HAP-1 (cell line): Measurements from ENCODE around the gene SPP1.
A peak's percentile ranks its signal among the peaks of the same experiment; 100 is the strongest.

Experiments
- DNase-seq, 2 experiments: peaks; one replicate each; pipeline ENCODE4 v3.0.0-alpha.2; 2016 to 2020; ENCODE audit warnings: low spot score in 2 of 2
- H3K27me3 ChIP-seq: fragments of 250-450 bp; sonication (Bioruptor Pico); 2 replicates; pipeline ENCODE4 v1.5.1; 2020; ENCODE audit warnings: low read depth, mild to moderate bottlenecking, moderate library complexity
- H3K36me3 ChIP-seq: fragments of 250-450 bp; sonication (Bioruptor Pico); replicated peaks from 2 replicates; pipeline ENCODE4 v1.5.1; 2020; ENCODE audit warnings: mild to moderate bottlenecking
- H3K4me1 ChIP-seq: fragments of 250-450 bp; sonication (Bioruptor Pico); 2 replicates; pipeline ENCODE4 v1.5.1; 2020; ENCODE audit warnings: mild to moderate bottlenecking
- H3K4me3 ChIP-seq: fragments of 250-450 bp; sonication (Bioruptor Pico); 2 replicates; pipeline ENCODE4 v1.5.1; 2020; ENCODE audit warnings: mild to moderate bottlenecking, moderate library complexity
- H3K9me3 ChIP-seq: fragments of 250-450 bp; sonication (Bioruptor Pico); 2 replicates; pipeline ENCODE4 v1.5.1; 2020; ENCODE audit warnings: mild to moderate bottlenecking, moderate library complexity
- in situ Hi-C: fragments of 300-500 bp; cut with MboI; formaldehyde crosslinking; loops from 3 replicates; pipeline ENCODE4 v1.14.3; 2020; ENCODE audit warnings: low sequenced_read_pairs, inconsistent platforms, mixed read lengths

SPP1 gene

DNA sequence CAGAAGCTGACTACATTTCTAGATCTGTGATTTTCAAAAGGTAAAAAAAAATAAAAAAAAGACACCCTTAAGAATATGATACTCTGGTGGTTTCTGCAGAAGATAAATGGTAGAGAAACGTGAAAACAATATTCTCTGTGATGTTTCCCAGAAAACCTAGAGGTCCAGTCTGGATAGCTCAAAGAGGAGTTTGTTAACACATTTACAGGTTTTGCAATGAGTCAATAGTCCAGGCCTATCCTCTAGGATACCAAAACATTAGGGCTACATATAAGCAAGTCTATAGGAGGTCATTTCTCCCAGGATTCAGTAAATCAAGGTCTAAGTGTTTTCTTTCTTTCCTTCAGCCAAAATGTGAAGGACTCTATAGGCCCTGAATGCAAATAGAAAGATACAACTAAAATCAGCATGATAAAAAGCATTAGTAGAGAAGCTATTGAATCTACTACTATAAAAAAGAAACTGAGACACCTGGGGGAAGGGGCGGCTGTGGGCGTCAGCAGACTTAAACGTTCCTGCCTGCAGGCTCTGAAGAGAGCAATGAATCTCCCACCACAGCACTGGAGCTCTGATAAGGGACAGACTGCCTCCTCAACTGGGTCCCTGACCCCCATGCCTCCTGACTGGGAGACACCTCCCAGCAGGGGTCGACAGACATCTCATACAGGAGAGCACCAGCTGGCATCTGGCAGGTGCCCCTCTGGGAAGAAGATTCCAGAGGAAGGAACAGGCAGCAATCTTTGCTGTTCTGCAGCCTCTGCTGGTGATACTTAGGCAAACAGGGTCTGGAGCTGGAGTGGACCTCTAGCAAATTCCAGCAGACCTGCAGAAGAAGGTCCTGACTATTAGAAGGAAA, 33.7 kb upstream of the SPP1 start:
- Histone ChIP-seq H3K9me3 (no peaks in the 10 kb centered on the region; the same call in 1 of the 2 replicates), H3K4me3 (no peak overlapping the region), H3K36me3 (no peaks in the 10 kb centered on the region), H3K4me1 (peaks cover 11% of the 10 kb centered on the region), H3K27me3 (peaks cover 58% of the 10 kb centered on the region)
- DNase-seq: peak in 1 of 2 experiments; percentile 33
- in situ Hi-C loops: no loop called here

DNA sequence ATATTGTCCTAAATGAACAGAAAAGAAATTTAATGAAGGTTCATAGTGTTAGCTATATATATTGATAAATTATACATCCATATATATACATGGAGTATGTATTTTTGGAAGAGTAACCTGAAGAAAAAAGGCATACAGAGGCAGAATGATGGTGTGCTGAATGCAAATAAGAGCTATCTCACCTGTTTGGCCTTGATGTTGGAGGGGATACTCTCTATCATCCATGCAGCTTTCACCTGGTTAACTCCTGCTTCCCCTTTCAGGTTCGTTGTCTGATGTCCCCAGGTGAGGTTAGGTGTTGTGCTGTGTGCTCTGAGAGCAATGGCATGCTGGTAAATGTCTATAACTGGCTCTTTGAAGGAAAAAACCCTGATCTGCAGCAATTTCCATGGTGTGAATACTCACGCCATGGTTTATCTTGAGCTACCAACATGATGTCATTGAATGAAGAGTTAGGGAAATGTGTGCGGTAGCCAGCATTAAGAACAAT, 31.8 kb upstream of the SPP1 start:
- no peaks in the 10 kb centered on the region for H3K36me3 ChIP-seq
- DNase-seq: no peak
- H3K27me3 ChIP-seq: peaks cover 49% of the 10 kb centered on the region
- H3K9me3 ChIP-seq: no peaks in the 10 kb centered on the region
- H3K4me3 ChIP-seq: no peak overlapping the region
- H3K4me1 ChIP-seq: peaks cover 11% of the 10 kb centered on the region
- in situ Hi-C loops: no loop called here

DNA sequence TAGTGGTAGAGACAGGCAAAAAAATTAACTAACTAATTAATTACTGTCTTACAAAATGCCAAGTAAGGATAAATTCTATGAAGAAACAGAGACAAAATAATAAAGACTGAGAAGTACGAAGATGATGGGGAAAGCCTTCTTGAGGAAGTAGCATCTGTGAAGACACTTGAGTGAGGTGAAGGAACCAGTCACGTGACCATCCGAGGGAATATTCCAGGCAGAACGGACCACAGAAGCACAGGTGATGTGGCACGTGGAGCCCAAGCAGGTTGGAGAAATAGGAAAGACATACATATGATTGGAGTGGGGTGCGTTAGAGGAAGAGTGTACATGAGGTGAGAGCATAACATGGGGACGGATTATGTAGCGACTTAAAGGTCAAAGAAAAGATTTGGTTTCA, 30.5 kb upstream of the SPP1 start:
- Histone ChIP-seq H3K4me1 (peaks cover 8% of the 10 kb centered on the region), H3K4me3 (no peak overlapping the region), H3K36me3 (no peaks in the 10 kb centered on the region), H3K27me3 (peaks cover 45% of the 10 kb centered on the region), H3K9me3 (no peaks in the 10 kb centered on the region)
- in situ Hi-C loops: no loop called here
- DNase-seq: no peak

DNA sequence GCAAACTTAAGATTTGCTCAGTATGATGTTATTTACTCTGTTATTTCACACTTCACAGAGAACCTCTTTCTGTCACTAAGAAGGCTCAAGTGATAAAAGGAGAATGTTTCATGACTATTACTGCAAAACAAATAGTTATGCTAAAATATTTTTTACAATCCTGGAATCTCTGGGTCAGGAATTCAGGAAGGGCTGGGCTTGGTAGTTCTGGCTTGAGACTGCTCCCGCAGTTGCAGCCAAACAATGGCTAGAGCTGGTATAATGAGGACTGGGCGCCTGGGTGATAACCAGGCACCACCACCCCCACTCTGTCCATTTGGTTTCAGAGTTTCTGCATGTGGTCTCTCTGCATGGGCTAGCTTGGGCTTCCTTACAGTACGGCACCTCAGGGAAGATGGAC, 28.7 kb upstream of the SPP1 start:
- in situ Hi-C loops: no loop called here
- Histone ChIP-seq H3K4me1 (peaks cover 7% of the 10 kb centered on the region), H3K27me3 (peaks cover 35% of the 10 kb centered on the region), H3K4me3 (no peak overlapping the region), H3K9me3 (no peaks in the 10 kb centered on the region), H3K36me3 (no peaks in the 10 kb centered on the region)
- DNase-seq: no peak

DNA sequence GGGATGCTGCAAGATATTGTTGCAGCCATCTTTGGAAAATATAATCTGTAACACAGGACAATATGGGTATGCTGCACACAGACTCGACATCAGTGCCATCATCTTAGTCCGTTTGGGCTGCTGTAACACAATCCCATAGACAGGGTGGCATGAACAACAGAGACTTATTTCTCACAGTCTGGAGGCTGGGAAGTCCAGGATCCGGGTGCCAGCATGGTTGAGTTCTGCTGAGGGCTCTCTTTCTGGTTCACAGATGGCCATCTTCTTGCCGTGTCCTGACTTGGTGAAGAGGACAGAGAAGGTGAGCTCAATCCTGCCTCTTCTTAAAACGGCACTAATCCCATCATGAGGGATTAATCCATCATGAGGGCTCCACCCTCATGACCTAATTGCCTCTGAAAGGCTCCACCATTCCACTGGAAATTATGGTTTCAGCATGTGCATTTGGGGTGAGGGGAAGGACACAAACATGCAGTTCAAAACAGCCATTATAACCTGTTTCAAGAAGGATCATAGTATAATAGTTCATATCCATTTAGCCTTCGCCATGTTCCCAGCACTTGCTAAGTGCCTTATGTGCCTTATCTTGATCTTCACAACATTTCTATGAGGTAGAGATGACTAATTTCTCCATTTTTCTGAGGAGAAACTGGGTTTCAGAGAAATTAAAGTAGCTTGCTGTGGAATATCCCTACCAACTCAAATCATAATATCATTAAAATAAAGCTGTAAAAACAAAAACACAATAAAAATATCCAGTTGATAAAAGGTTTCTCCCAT, 27.9 kb upstream of the SPP1 start:
- in situ Hi-C loops: no loop called here
- Histone ChIP-seq H3K36me3 (no peaks in the 10 kb centered on the region), H3K9me3 (no peaks in the 10 kb centered on the region), H3K4me3 (no peak overlapping the region), H3K4me1 (peaks cover 3% of the 10 kb centered on the region; the same call in 1 of the 2 replicates), H3K27me3 (peaks cover 27% of the 10 kb centered on the region)
- no peak for DNase-seq

DNA sequence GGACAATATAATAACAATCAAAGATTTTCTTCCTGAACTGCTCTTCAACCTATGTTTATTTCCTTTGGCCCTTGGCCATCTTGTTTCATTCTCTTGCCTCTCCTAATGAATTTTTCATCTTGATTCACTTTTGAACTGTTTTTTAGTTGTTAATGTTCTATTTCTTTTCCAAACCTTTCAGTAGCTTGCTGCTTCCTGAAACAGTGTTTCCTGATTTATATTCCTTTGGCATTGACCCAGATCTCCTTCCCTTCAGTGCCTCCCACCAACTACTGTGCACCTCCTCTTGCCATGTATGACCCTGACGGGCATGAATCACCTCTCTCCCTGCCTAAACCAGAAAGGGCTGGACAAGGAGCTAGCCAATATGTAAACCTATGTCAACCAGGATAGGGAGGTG, 25.6 kb upstream of the SPP1 start:
- H3K36me3 ChIP-seq: no peaks in the 10 kb centered on the region
- in situ Hi-C loops: no loop called here
- no peak for DNase-seq
- H3K4me1 ChIP-seq: peaks cover 3% of the 10 kb centered on the region; the same call in 1 of the 2 replicates
- H3K9me3 ChIP-seq: no peaks in the 10 kb centered on the region
- H3K4me3 ChIP-seq: no peak overlapping the region
- H3K27me3 ChIP-seq: peaks cover 18% of the 10 kb centered on the region

DNA sequence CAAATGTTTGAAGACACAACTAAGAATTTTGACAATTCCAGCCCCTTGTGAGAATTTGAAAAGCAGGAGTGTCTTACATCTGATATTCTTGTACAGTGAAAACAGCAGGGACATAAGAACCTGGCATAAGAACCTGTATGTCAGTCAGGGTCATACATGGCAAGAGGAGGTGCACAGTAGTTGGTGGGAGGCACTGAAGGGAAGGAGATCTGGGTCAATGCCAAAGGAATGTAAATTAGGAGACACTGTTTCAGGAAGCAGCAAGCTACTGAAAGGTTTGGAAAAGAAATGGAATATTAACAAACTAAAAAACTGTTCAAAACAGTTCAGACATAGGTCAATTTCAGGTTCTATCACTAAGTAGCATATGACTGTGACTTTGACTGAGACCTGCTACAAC, 25.0 kb upstream of the SPP1 start:
- Histone ChIP-seq H3K36me3 (no peaks in the 10 kb centered on the region), H3K27me3 (peaks cover 18% of the 10 kb centered on the region), H3K4me3 (no peak overlapping the region), H3K4me1 (peaks cover 3% of the 10 kb centered on the region; the same call in 1 of the 2 replicates), H3K9me3 (no peaks in the 10 kb centered on the region)
- in situ Hi-C loops: no loop called here
- DNase-seq: no peak

DNA sequence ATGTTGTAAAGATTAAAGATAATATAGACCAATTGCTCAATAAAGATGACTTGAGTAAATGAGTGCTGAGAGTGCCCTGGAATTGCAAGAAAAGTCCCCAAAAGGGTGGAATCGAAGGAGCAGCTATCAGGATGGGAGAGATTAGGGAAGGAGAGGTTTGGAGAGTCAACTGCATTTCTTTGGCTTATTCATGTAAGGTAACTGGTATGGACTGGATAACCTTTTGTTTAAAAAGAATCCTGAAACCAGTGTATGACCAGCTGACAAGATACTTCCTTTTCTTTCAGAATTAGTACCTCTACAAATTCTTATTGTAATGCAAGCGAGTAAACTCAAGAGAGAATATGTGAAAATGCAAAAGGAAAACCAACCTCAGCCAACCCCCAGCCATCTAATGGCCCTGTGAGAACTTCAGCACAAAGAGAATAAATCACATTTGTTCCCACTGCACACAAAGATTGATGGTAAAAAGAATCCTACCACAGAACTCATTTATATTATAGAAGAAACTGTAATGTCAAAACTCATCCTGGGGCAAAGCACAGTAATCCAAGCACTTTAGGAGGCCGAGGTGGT, 24.5 kb upstream of the SPP1 start:
- in situ Hi-C loops: no loop called here
- peaks cover 18% of the 10 kb centered on the region for H3K27me3 ChIP-seq
- no peak overlapping the region for H3K4me3 ChIP-seq
- H3K4me1 ChIP-seq: peaks cover 3% of the 10 kb centered on the region; the same call in 1 of the 2 replicates
- no peaks in the 10 kb centered on the region for H3K36me3 ChIP-seq
- peak in 1 of 2 experiments; percentile 15 for DNase-seq
- no peaks in the 10 kb centered on the region for H3K9me3 ChIP-seq

DNA sequence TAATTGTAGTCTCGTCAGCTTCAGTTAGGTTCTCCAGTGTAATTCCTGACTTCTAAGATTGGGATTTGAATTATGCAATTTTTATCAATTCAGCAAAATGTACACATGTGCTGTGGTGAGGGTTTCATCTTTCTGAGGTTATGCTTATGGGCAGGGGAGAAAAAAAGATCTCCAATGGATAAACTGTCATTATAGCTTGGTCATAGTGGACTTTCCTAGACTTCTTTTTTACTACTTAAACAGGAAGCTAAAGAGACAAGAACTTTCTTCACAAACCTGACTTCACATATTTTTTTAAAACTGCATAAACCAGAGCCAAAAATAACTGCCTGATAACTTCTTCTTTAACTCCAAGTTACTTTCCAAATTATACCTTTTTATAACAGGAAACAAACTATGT, 21.7 kb upstream of the SPP1 start:
- H3K36me3 ChIP-seq: no peaks in the 10 kb centered on the region
- DNase-seq: no peak
- H3K4me1 ChIP-seq: peaks cover 3% of the 10 kb centered on the region; the same call in 1 of the 2 replicates
- in situ Hi-C loops: no loop called here
- peaks cover 14% of the 10 kb centered on the region for H3K27me3 ChIP-seq
- no peaks in the 10 kb centered on the region for H3K9me3 ChIP-seq
- H3K4me3 ChIP-seq: no peak overlapping the region

DNA sequence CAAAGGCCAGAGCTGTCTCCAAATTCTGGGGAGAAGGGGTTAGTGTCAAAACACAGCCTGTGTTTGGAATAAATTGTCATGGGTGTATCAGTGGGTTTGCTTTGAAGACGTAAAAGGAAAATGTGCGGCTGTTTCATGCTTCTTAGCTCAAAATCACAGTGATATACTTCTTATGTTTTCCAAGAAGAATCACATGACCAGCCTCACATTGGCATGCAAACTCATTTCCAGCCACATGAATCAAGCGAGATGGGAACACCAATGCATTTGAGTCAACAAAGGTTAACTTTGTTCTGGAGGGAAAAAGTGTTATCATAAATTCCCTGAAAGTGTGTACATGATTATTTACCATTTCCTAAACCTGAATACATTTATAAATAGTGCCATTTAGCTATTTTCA, 19.0 kb upstream of the SPP1 start:
- Histone ChIP-seq H3K4me1 (no peaks in the 10 kb centered on the region), H3K9me3 (no peaks in the 10 kb centered on the region), H3K36me3 (no peaks in the 10 kb centered on the region), H3K27me3 (peaks cover 12% of the 10 kb centered on the region), H3K4me3 (no peak overlapping the region)
- no peak for DNase-seq
- in situ Hi-C loops: no loop called here

DNA sequence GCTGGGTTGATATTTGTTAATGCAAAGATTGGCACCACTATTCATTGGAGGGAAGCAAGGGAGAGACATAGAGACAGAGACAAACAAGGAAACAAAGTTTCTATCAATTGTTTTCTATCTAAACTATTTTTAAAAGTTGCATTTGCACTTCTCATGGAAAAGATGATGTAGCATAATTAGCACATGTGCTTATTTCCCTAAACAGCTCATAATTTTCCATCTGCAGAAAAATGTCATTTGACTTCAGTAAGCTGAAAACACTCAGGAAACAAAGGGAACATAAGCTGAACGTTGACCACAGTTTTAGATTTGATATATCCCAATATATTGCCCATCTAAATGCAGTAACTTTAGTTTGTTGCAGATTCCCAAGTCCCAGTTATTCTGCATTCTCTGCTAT, 18.5 kb upstream of the SPP1 start:
- DNase-seq: no peak
- no peak overlapping the region for H3K4me3 ChIP-seq
- H3K9me3 ChIP-seq: no peaks in the 10 kb centered on the region
- H3K4me1 ChIP-seq: no peaks in the 10 kb centered on the region
- H3K36me3 ChIP-seq: no peaks in the 10 kb centered on the region
- in situ Hi-C loops: no loop called here
- H3K27me3 ChIP-seq: peaks cover 12% of the 10 kb centered on the region

DNA sequence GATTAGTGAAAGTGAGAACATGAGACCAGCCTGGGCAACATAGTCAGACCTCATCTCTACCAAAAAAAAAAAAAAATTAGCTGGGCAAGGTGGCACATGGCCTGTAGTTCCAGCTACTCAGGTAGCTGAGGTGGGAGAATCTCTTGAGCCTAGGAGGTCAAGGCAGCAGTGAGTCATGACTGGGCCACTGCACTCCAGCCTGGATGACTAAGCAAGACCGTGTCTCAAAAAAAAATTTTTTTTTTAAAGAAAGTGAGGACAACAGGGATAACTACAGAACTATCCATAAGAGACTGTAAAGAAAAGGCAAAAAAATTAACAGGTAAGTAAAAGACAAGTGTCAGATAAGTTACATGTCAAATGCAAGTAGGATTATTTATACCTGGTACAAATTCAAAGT, 13.5 kb upstream of the SPP1 start:
- H3K4me1 ChIP-seq: no peaks in the 10 kb centered on the region
- peaks cover 7% of the 10 kb centered on the region; the same call in 1 of the 2 replicates for H3K27me3 ChIP-seq
- no peak overlapping the region for H3K4me3 ChIP-seq
- in situ Hi-C loops: loop anchor here (10.0 kb wide), 1 partner anchor 107 kb away; no protein-coding TSS in a partner anchor
- no peaks in the 10 kb centered on the region for H3K9me3 ChIP-seq
- DNase-seq: no peak
- H3K36me3 ChIP-seq: no peaks in the 10 kb centered on the region

DNA sequence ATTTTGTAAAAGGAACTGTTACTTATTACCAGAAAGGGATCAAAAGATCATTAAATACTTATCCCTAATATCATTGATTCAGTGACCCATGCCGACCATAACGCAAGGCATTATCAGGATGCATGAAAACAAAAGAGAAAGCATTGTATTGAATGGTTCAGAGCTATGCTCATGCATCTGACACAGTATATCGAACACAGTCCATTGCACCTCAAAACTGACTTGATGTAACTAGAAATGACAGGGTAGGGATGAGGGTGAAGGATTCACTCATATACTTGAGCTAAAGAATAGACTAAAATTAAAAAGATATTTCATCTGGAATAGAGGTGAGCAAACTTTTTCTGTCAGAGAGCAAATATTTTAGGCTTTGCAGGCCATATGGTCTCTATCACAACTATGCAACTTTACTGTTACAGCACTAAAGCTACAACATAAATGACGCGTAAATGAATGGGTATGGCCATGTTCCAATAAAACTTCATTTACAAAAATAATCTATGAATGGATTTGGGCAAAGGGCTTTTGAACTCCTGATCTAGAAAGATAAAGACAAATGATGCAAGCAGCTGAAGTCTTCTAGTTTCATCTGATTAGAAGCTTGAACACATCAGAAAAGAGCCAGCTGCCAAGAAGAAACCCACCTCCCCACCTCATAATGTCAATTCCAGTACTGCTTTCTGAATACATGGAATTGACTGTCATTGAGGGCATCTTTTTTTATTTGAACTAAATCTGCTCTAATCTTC, 12.9 kb upstream of the SPP1 start:
- DNase-seq: no peak
- Histone ChIP-seq H3K27me3 (peaks cover 9% of the 10 kb centered on the region; the same call in 1 of the 2 replicates), H3K9me3 (no peaks in the 10 kb centered on the region), H3K4me3 (no peak overlapping the region), H3K4me1 (no peaks in the 10 kb centered on the region), H3K36me3 (no peaks in the 10 kb centered on the region)
- in situ Hi-C loops: loop anchor here (10.0 kb wide), 1 partner anchor 108 kb away; no protein-coding TSS in a partner anchor
